ENCODE measurements around the gene DFFB. TPM values are rescaled to one million over a fixed set of nuclear protein-coding genes. Genes with fewer than 3 reads are reported as not detected.

The DFFB gene
- total RNA-seq, 8 experiments from 2014 or later = 2.5 to 8.2 (median 5.6) TPM

GRCh38 chr1:3904006-3904842 is 46.9 kb downstream of the DFFB start:
- Histone ChIP-seq H3K4me1 (replicated peaks in 1 of 2) (peaks cover 2 to 3% of the 10 kb centered on the region in 2 donors), H3K27ac (no peak overlapping the region), H3K4me3 (no peak overlapping the region)
- ATAC-seq (replicated peaks in 6 of 8) = no peak
- WGBS, 10 experiments = 74 to 100% (median 88%) methylated on average over 1 to 12 of the region's 24 CpGs; no CpG with 5 or more reads in 2 of the 10 experiments
- in situ Hi-C loops (cut with MboI; ENCODE audit: low pct_unique_long_range_greater_than_20kb in 2 of 9, low sequenced_read_pairs in 9 of 9, unreplicated experiment in 9 of 9) = loop anchor here in 3 of 9 experiments (25.0 kb wide), 5 partner anchors 708 to 1833 kb away; partner anchors contain the start of gene AJAP1 (in 1 of the 3)

- no peak overlapping the region for H3K4me3 ChIP-seq
- peaks cover 3 to 8% of the 10 kb centered on the region in 2 donors for H3K4me1 ChIP-seq (replicated peaks in 1 of 2)
- no peak for ATAC-seq (replicated peaks in 6 of 8)
- in situ Hi-C loops (cut with MboI; ENCODE audit: low pct_unique_long_range_greater_than_20kb in 2 of 9, low sequenced_read_pairs in 9 of 9, unreplicated experiment in 9 of 9) = loop anchor here in 3 of 9 experiments (25.0 kb wide), 5 partner anchors 707 to 1832 kb away; partner anchors contain the start of gene AJAP1 (in 1 of the 3)
- no peak overlapping the region for H3K27ac ChIP-seq
- WGBS, 10 experiments = 53 to 100% (median 75%) methylated on average over 1 to 4 of the region's 4 CpGs; no CpG with 5 or more reads in 1 of the 10 experiments
Observed at GRCh38 chr1:3904843-3905185, 47.5 kb downstream of the DFFB start.

GRCh38 chr1:3905266-3905952 is 48.1 kb downstream of the DFFB start:
- in situ Hi-C loops (cut with MboI; ENCODE audit: low pct_unique_long_range_greater_than_20kb in 2 of 9, low sequenced_read_pairs in 9 of 9, unreplicated experiment in 9 of 9) = loop anchor here in 3 of 9 experiments (25.0 kb wide), 5 partner anchors 707 to 1832 kb away; partner anchors contain the start of gene AJAP1 (in 1 of the 3)
- Histone ChIP-seq H3K27ac (no peak overlapping the region), H3K4me1 (replicated peaks in 1 of 2) (peaks cover 3 to 8% of the 10 kb centered on the region in 2 donors), H3K4me3 (no peak overlapping the region)
- no peak for ATAC-seq (replicated peaks in 6 of 8)
- WGBS, 10 experiments = 43 to 93% (median 79%) methylated on average over 1 to 16 of the region's 19 CpGs; no CpG with 5 or more reads in 2 of the 10 experiments

GRCh38 chr1:3905953-3906671 is 48.8 kb downstream of the DFFB start:
- WGBS, 10 experiments = 57 to 86% (median 76%) methylated on average over 1 to 18 of the region's 18 CpGs; no CpG with 5 or more reads in 2 of the 10 experiments
- H3K27ac ChIP-seq = no peak overlapping the region
- peaks cover 6 to 11% of the 10 kb centered on the region in 2 donors for H3K4me1 ChIP-seq (replicated peaks in 1 of 2)
- no peak overlapping the region for H3K4me3 ChIP-seq
- in situ Hi-C loops (cut with MboI; ENCODE audit: low pct_unique_long_range_greater_than_20kb in 2 of 9, low sequenced_read_pairs in 9 of 9, unreplicated experiment in 9 of 9) = loop anchor here in 3 of 9 experiments (25.0 kb wide), 5 partner anchors 706 to 1831 kb away; partner anchors contain the start of gene AJAP1 (in 1 of the 3)
- ATAC-seq (replicated peaks in 6 of 8) = peak in 2 of 8 experiments; percentile 16 to 32

GRCh38 chr1:3906672-3907020 is 49.4 kb downstream of the DFFB start:
- in situ Hi-C loops (cut with MboI; ENCODE audit: low pct_unique_long_range_greater_than_20kb in 2 of 9, low sequenced_read_pairs in 9 of 9, unreplicated experiment in 9 of 9) = loop anchor here in 3 of 9 experiments (25.0 kb wide), 5 partner anchors 706 to 1831 kb away; partner anchors contain the start of gene AJAP1 (in 1 of the 3)
- ATAC-seq (replicated peaks in 6 of 8) = no peak
- Histone ChIP-seq H3K4me1 (replicated peaks in 1 of 2) (peaks cover 8 to 14% of the 10 kb centered on the region in 2 donors), H3K27ac (no peak overlapping the region), H3K4me3 (no peak overlapping the region)
- 80 to 100% (median 91%) methylated on average over 2 to 10 of the region's 11 CpGs; no CpG with 5 or more reads in 3 of the 10 experiments for WGBS, 10 experiments

GRCh38 chr1:3907031-3907534 is 49.8 kb downstream of the DFFB start:
- 29 to 100% (median 75%) methylated on average over 1 to 8 of the region's 22 CpGs; no CpG with 5 or more reads in 5 of the 10 experiments for WGBS, 10 experiments
- peak in 5 of 8 experiments; percentile 14 to 55 (median 43) for ATAC-seq (replicated peaks in 6 of 8)
- Histone ChIP-seq H3K4me1 (replicated peaks in 1 of 2) (peaks cover 8 to 18% of the 10 kb centered on the region in 2 donors), H3K4me3 (no peak overlapping the region), H3K27ac (no peak overlapping the region)
- in situ Hi-C loops (cut with MboI; ENCODE audit: low pct_unique_long_range_greater_than_20kb in 2 of 9, low sequenced_read_pairs in 9 of 9, unreplicated experiment in 9 of 9) = loop anchor here in 3 of 9 experiments (25.0 kb wide), 5 partner anchors 705 to 1830 kb away; partner anchors contain the start of gene AJAP1 (in 1 of the 3)

GRCh38 chr1:3907621-3908165 is 50.4 kb downstream of the DFFB start:
- no peak for ATAC-seq (replicated peaks in 6 of 8)
- in situ Hi-C loops (cut with MboI; ENCODE audit: low pct_unique_long_range_greater_than_20kb in 2 of 9, low sequenced_read_pairs in 9 of 9, unreplicated experiment in 9 of 9) = loop anchor here in 3 of 9 experiments (25.0 kb wide), 5 partner anchors 705 to 1830 kb away; partner anchors contain the start of gene AJAP1 (in 1 of the 3)
- Histone ChIP-seq H3K4me1 (replicated peaks in 1 of 2) (peaks cover 8 to 18% of the 10 kb centered on the region in 2 donors), H3K27ac (no peak overlapping the region), H3K4me3 (no peak overlapping the region)
- 0 to 89% (median 66%) methylated on average over 1 to 12 of the region's 22 CpGs; no CpG with 5 or more reads in 6 of the 10 experiments for WGBS, 10 experiments

GRCh38 chr1:3908886-3909517 is 51.7 kb downstream of the DFFB start:
- WGBS, 10 experiments = 25 to 76% (median 65%) methylated on average over 1 to 14 of the region's 17 CpGs; no CpG with 5 or more reads in 1 of the 10 experiments
- Histone ChIP-seq H3K4me1 (replicated peaks in 1 of 2) (peaks cover 8 to 18% of the 10 kb centered on the region in 2 donors), H3K4me3 (no peak overlapping the region), H3K27ac (no peak overlapping the region)
- ATAC-seq (replicated peaks in 6 of 8) = no peak
- in situ Hi-C loops (cut with MboI; ENCODE audit: low pct_unique_long_range_greater_than_20kb in 2 of 9, low sequenced_read_pairs in 9 of 9, unreplicated experiment in 9 of 9) = loop anchor here in 3 of 9 experiments (25.0 kb wide), 5 partner anchors 703 to 1828 kb away; partner anchors contain the start of gene AJAP1 (in 1 of the 3)

- Histone ChIP-seq H3K4me3 (no peak overlapping the region), H3K27ac (no peak overlapping the region), H3K4me1 (replicated peaks in 1 of 2) (peaks cover 8 to 18% of the 10 kb centered on the region in 2 donors)
- in situ Hi-C loops (cut with MboI; ENCODE audit: low pct_unique_long_range_greater_than_20kb in 2 of 9, low sequenced_read_pairs in 9 of 9, unreplicated experiment in 9 of 9) = loop anchor here in 3 of 9 experiments (25.0 kb wide), 5 partner anchors 703 to 1828 kb away; partner anchors contain the start of gene AJAP1 (in 1 of the 3)
- no peak for ATAC-seq (replicated peaks in 6 of 8)
- 35 to 100% (median 61%) methylated on average over 1 to 5 of the region's 7 CpGs; no CpG with 5 or more reads in 2 of the 10 experiments for WGBS, 10 experiments
Observed at GRCh38 chr1:3909615-3910014, 52.3 kb downstream of the DFFB start.

GRCh38 chr1:3910049-3910731 is 52.9 kb downstream of the DFFB start:
- ATAC-seq (replicated peaks in 6 of 8) = peak in 1 of 8 experiments; percentile 1
- in situ Hi-C loops (cut with MboI; ENCODE audit: low pct_unique_long_range_greater_than_20kb in 2 of 9, low sequenced_read_pairs in 9 of 9, unreplicated experiment in 9 of 9) = loop anchor here in 3 of 9 experiments (25.0 kb wide), 5 partner anchors 702 to 1827 kb away; partner anchors contain the start of gene AJAP1 (in 1 of the 3)
- 33 to 82% (median 71%) methylated on average over 1 to 14 of the region's 30 CpGs; no CpG with 5 or more reads in 4 of the 10 experiments for WGBS, 10 experiments
- no peak overlapping the region for H3K27ac ChIP-seq
- H3K4me1 ChIP-seq (replicated peaks in 1 of 2) = peaks cover 8 to 18% of the 10 kb centered on the region in 2 donors
- no peak overlapping the region for H3K4me3 ChIP-seq

Measured in motor neuron (in vitro differentiated cells).